ENCODE measurements around the gene COLGALT1.
"Not testable (repeated sequence)": the region's sequence is repeated elsewhere in the genome, so short reads cannot be mapped to it uniquely, and the experiment has no call there.

The COLGALT1 gene

DNA sequence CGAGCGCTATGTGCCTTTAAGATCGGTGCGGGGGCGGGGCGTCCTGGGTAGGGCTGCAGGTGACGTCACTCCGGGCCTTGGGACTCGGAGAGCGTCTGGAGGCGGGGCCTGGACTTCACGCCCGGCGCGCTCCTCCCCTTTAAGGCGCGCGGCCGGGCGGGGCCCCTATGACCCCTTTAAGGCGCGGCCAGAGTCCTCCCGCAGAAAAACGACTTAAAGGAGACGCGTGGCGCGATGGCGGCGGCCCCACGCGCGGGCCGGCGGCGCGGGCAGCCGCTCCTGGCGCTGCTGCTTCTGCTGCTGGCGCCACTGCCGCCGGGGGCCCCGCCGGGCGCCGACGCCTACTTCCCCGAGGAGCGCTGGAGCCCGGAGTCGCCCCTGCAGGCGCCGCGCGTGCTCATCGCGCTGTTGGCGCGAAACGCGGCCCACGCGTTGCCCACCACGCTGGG is at the start of gene COLGALT1:
Gene COLGALT1 (plus strand): TSS at position 170 of the 449 bp plus-strand sequence. CDS start 65 bp downstream, at position 235.
- DNase-seq (ENCODE audit: low read depth): peak; percentile 99

GRCh38 chr19:17506745-17507144 is 48.7 kb upstream of the COLGALT1 start:
- DNase-seq (ENCODE audit: low read depth): no peak

DNA sequence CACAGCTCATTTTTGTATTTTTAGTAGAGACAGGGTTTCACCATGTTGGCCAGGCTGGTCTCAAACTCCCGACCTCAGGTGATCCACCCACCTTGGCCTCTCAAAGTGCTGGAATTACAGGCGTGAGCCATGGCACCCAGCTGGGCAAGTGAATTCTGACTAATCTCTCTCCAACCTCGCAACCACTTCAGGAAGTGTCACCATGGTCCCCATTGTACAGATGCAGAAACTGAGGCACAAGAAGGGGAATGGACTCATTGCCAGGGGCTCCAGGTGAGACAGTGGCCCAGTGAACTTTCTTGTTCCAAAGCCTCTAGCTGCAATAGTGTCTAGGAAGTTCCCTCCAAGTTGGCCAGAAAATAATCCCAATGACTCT is 46.9 kb upstream of the COLGALT1 start:
- not testable (repeated sequence) for DNase-seq (ENCODE audit: low read depth)

DNA sequence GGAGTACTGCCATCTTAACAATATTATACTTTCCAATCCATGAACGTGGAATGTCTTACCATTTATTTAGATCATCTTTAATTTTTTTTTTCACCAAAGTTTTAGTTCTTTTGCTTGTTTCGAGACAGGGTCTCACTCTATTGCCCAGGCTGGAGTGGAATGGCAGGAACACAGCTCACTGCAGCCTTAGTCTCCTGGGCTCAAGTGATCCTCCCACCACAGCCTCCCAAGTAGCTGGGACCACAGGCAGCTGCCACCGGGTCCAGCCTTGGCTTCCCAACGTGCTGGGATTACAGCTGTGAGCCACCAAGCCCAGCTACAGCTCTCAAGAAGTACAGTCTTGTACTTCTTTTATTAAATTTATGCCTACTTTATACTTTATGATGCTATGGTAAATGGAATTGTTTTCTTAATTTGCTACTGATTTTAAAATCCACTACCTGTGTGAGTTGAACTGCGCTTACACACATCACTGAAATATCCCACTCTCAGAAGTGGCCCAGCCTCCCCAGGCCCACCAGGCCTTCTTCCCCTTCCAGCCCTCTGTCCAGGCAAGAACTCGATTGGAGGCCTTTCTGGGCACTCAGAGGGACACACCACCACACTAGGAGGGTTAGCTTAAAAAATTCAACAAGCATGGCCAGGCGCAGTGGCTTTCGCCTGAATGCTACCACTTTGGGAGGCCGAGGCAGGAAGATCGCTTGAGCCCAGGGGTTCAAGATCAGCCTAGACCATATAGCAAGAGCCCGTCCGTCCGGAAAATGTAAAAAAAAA is 45.0 kb upstream of the COLGALT1 start:
- no peak for DNase-seq (ENCODE audit: low read depth)

- peak; percentile 75 for DNase-seq (ENCODE audit: low read depth)
Measured at GRCh38 chr19:17511724-17512573, 43.5 kb upstream of the COLGALT1 start.

DNA sequence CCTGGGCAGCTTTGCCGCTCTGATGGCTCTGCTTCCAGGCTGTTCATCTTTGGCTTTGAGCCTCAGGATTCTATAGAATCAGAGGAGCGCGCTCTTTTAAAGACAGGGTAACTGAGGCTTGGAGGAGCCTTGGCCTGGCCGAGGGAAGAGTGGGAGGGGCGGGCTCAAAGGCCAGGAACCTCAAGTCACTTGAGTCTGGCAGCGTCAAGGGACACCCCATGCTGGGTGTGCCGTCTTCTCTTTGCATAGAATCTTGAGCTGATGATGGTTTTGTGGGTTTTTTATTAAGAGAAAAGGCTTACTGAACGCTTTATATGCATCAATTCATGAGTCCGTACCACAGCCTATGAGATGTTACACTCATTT is 42.9 kb upstream of the COLGALT1 start:
- no peak for DNase-seq (ENCODE audit: low read depth)

DNA sequence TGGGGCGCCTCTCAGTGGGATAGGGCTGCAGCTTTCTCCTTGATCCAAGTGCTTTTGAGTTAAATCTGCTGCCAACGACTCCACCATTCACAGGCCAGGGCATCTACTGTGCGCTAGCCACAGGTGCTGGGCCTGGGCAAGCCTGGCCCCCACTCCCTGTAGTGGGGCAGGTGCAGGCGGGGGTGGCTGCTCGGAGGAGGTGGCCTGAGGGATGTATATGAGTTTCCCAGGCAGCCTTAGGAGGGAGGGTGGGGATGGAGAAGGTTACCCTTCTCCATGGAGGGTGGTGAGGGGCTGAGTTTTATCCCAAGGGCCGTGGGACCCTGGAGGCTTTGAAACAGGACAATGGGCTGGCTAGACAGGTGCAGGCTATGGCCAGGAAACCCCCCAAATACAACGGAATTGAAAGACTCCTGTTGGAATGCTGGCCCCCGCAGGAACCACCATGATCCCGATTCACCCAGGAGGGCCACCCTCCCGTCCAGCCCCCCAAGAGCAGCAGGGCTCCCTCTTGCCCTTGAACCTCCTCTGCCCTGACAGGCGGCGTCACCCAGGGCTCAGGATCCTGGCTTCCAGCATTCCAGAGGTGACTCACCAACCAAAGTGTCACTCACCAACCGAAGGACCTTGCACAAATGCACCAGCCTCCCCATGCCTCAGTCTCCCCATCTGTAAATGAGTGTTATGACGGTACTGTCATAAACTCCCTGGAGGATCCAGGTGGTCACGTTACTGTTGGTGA is 39.9 kb upstream of the COLGALT1 start:
- no peak for DNase-seq (ENCODE audit: low read depth)

GRCh38 chr19:17517898-17518297 is 37.6 kb upstream of the COLGALT1 start:
- no peak for DNase-seq (ENCODE audit: low read depth)

DNA sequence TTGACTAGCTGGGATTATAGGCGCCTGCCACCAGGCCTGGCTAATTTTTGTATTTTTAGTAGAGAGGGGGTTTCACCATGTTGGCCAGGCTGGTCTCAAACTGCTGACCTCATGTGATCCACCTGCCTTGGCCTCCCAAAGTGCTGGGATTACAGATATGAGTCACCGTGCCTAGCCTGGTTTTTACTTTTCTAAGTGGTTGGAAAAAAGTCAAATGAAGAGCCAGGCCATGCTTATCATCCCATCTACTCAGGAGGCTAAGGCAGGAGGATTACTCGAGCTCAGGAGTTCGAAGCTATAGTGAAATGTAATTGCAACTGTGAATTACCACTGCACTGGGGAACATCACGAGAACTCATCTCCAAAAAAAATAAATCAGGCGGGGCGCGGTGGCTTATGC is 36.8 kb upstream of the COLGALT1 start:
- not testable (repeated sequence) for DNase-seq (ENCODE audit: low read depth)

DNA sequence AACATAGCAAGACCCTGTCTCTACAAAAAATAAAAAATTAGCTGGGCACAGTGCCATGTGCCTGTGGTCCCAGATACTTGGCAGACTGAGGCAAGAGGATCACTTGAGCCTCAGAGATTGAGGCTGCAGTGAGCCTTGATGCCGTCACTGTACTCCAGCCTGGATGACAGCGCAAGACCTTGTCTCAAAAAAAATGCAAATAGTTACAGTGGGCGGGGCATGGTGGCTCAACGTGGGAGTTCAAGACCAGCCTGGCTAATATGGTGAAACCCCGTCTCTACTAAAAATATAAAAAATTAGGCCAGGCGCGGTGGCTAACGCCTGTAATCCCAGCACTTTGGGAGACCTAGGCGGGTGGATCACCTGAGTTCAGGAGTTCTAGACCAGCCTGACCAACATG is 35.5 kb upstream of the COLGALT1 start:
- no peak for DNase-seq (ENCODE audit: low read depth)

DNA sequence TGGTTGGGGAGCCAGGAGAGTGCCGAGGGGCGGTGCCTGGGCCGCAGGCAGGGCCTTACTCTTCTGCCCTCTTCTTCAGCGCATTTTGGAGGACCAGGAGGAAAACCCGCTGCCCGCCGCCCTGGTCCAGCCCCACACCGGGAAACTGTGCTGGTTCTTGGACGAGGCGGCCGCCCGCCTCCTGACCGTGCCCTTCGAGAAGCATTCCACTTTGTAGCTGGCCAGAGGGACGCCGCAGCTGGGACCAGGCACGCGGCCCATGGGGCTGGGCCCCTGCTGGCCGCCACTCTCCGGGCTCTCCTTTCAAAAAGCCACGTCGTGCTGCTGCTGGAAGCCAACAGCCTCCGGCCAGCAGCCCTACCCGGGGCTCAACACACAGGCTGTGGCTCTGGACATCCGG is 34.6 kb upstream of the COLGALT1 start:
- no peak for DNase-seq (ENCODE audit: low read depth)

DNA sequence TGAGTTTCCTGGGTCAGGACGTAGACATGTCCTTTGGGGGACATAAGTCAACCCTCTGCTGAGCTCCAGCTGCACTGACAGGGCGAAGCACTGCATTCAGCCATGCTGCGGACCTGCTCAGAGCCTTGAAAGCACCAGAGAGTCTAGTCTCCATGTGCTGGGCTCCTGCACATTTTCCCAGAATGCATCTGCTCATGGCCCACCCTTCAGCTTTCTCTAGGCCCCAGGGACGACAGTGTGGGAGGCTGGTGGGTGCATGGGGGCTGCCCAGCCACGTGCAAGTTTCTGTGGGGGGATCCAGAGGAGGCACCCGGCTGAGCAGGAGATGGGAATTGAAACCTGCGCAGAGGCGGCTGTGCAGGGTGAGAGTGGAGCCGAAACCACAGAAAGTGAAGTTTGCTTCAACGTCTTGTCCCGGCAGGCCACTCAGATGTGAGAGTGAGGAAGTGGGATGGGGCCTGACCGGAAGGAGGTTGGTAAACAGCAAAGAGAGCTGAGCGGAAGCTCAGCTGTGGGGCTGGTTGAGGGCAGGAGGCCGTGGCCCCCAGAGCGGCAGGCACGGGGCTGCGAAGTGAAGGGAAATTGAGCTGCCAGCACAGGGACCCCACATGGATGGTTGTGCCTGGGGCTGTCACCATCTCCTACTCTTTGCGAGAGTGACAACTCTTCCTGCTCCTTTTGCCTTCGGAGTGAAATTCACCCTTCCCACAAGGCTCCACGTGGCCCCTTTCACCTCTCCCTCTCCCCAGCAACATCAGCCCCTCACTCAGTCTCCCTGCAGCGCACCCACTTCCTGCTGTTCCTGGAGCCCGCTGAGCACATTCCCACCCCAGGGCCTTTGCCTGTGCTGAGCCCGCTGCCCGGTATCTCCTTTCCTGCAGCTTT is 32.2 kb upstream of the COLGALT1 start:
- DNase-seq (ENCODE audit: low read depth): no peak

GRCh38 chr19:17524651-17525050 is 30.8 kb upstream of the COLGALT1 start:
- no peak for DNase-seq (ENCODE audit: low read depth)

GRCh38 chr19:17525141-17525540 is 30.3 kb upstream of the COLGALT1 start:
- DNase-seq (ENCODE audit: low read depth): no peak

DNA sequence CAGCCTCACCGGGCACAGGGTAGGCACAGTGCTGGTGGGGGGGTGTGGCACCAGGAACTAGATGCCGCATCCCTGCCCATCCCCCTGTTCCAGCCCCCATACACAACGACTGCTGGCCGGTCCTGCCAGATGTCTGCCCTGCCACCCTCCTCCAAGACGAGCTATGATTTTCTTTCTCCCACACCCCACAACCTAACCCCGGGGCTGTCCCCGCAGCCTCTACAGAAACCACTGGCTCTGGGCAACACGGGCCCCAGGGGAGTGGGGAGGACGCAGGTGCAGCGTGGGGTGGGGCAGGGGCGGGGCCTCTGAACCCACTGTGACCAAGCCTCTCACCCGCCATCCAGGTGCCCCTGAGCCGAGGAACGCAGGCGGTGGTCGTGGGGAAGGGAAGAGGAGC is 28.5 kb upstream of the COLGALT1 start:
- DNase-seq (ENCODE audit: low read depth): no peak

DNA sequence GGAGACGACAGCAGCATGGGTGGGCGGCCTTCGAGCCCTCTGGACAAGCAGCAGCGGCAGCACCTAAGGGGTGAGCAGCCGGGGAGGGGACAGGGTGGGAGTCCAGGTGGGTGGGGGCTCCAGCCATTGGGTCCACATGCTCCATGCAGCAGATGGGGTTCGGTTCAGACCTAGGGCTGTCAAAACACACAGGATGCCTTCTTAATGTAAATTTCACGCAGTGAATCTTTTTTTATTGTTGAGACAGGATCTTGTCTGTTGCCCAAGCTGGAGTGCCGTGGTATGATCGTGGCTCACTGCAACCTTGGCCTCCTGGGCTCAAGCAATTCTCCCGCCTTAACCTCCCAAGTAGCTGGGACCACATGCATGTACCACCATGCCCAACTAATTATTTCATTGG is 28.1 kb upstream of the COLGALT1 start:
- no peak for DNase-seq (ENCODE audit: low read depth)

GRCh38 chr19:17528610-17529009 is 26.8 kb upstream of the COLGALT1 start:
- DNase-seq (ENCODE audit: low read depth): no peak

DNA sequence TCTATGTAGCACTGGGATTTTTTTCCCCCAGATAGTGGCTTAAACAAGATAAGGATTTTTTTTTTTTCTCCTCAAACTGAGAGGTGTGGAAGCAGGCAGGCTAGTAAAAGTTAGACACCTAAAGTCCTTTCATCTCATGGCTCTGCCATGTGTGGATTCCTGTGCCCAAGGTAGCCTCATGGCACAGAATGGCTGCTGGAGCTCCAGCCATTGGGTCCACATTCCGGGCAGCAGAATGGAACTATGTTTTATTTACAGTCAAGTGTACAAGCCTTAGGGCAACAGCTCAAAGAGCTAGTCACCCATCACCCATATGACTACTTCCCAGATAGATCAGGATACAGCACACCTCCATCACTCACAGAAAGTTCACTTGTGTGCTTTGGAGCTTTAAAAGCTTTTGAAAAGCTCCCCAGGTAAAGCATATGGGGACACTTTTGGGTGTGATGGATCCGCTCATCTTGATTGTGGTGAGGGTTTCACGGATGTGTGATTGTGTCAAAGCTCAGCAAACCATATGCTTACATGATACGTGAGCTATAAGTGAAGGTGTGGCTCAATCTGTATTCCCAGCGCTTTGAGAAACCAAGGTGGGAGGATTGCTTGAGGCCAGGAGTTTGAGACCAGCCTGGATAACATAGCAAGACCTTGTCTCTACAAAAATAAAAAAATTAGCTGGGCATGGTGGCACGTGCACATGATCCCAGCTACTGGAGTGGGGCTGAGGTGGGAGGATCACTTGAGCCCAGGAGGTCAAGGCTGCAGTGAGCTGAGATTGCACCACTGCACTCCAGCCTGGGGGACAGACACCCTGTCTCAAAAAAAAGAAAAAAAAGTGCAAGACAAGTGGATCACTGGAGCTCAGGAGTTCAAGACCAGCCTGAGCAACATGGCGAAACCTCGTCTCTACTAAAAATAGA is 25.9 kb upstream of the COLGALT1 start:
- DNase-seq (ENCODE audit: low read depth): no peak

GRCh38 chr19:17530586-17530985 is 24.9 kb upstream of the COLGALT1 start:
- DNase-seq (ENCODE audit: low read depth): no peak

- no peak for DNase-seq (ENCODE audit: low read depth)
Measured at GRCh38 chr19:17532116-17532515, 23.3 kb upstream of the COLGALT1 start.
